GM18505 (cell line): ENCODE measurements around the gene NRDC.

Experiments
- ATAC-seq: cut with Tn5 transposase; IDR thresholded peaks from one replicate; pipeline ENCODE4 v1.9.1; 2021; ENCODE audit not compliant: unreplicated experiment
- POLR2A ChIP-seq: IDR thresholded peaks from 4 replicates; pipeline ENCODE4 v1.6.1; 2011; ENCODE audit warnings: borderline replicate concordance; ENCODE audit not compliant: insufficient read depth, insufficient read length; ENCODE audit errors: extremely low read depth

Gene NRDC

GRCh38 chr1:51878616-51879336 lies at the start of gene NRDC:
Gene NRDC (minus strand): TSS chr1:51878727. CDS start chr1:51878615, 112 bp downstream.
- peak; percentile 85 for TF ChIP-seq POLR2A
- peak; percentile 92 for ATAC-seq

GRCh38 chr1:51927029-51927428 lies 48.5 kb upstream of the NRDC start:
- no peak for TF ChIP-seq POLR2A
- ATAC-seq = no peak

GRCh38 chr1:51926171-51926812 lies 47.8 kb upstream of the NRDC start:
- no peak for ATAC-seq
- TF ChIP-seq POLR2A = no peak

GRCh38 chr1:51924455-51924854 lies 45.9 kb upstream of the NRDC start:
- no peak for TF ChIP-seq POLR2A
- no peak for ATAC-seq

- TF ChIP-seq POLR2A = no peak
- no peak for ATAC-seq
These were observed 43.5 kb upstream of the NRDC start for GRCh38 chr1:51922040-51922439.

GRCh38 chr1:51920130-51920529 lies 41.6 kb upstream of the NRDC start:
- ATAC-seq = no peak
- no peak for TF ChIP-seq POLR2A

GRCh38 chr1:51919684-51920083 lies 41.2 kb upstream of the NRDC start:
- ATAC-seq = no peak
- no peak for TF ChIP-seq POLR2A

- ATAC-seq = no peak
- TF ChIP-seq POLR2A = no peak
These were observed 38.3 kb upstream of the NRDC start for GRCh38 chr1:51916587-51917405.

GRCh38 chr1:51915951-51916350 lies 37.4 kb upstream of the NRDC start:
- no peak for TF ChIP-seq POLR2A
- ATAC-seq = no peak

GRCh38 chr1:51912881-51913280 lies 34.4 kb upstream of the NRDC start:
- TF ChIP-seq POLR2A = no peak
- ATAC-seq = no peak

- no peak for TF ChIP-seq POLR2A
- ATAC-seq = no peak
These were observed 31.9 kb upstream of the NRDC start for GRCh38 chr1:51910221-51911000.

- TF ChIP-seq POLR2A = no peak
- no peak for ATAC-seq
These were observed 30.0 kb upstream of the NRDC start for GRCh38 chr1:51908499-51908898.
